NCI-H460 (cell line): ENCODE data around the gene MAMSTR. TPM values are rescaled to one million over a fixed set of nuclear protein-coding genes. Genes with fewer than 3 reads are reported as not detected.
"Not testable (repeated sequence)": the region's sequence is repeated elsewhere in the genome, so short reads cannot be mapped to it uniquely, and the experiment has no call there.

Experiments
- DNase-seq: peaks from one replicate; pipeline ENCODE4 v3.0.0-alpha.2; 2016; ENCODE audit warnings: low read depth; ENCODE audit errors: extremely low read depth
- polyA plus RNA-seq: library from polyadenylated mRNA; depleted of rRNA; stranded (reverse); fragments of >200 nt; gene quantifications from 2 replicates; pipeline ENCODE4 v1.2.3, GENCODE V29; 2014; cell fraction: nucleus; rRNA removed
- total RNA-seq: library from RNA; depleted of rRNA; stranded (reverse); fragments of >200 nt; shearing (Covaris generic); gene quantifications from 2 replicates; pipeline ENCODE4 v1.2.3, GENCODE V29; 2014; rRNA removed

The MAMSTR gene
- 0.32 and 0.43 TPM in 2 replicates for total RNA-seq
- polyA plus RNA-seq, result 0.67 and 1.7 TPM in 2 replicates

- DNase-seq, result no peak
These were observed at the start of gene MAMSTR for GRCh38 chr19:48719263-48720171. Gene MAMSTR (minus strand): TSS chr19:48719725. CDS start chr19:48719031, 694 bp downstream.

DNA sequence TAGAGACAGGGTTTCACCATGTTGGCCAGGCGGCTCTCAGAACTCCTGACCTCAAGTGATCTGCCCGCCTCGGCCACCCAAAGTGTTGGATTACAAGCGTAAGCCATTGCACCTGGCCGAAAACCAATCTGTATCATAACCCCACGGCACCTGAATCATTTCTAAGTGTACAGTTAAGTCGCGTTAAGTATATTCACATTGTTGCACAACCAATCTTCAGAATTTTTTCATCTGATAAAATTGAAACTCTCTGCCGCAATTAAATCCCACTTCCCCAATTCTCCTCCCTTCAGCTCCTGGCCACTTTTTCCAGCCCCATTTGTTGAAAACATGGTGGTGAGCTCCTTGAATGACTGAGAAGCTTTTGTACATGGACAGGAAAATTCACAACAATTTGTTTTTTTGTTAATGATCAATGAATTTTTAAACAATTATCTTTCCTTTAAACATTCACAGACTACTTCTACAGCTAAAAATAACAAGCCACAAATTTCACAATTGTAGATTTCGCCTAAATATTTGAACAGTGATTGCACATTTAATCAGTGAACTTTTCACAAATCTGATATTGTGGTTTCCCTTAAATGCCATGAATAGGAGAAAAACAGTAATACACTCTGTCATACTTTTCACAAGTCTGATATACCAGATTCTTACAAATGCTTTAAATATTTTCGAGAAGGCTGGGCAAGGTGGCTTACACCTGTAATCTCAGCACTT, 49.6 kb upstream of the MAMSTR start:
- DNase-seq, result no peak

GRCh38 chr19:48768171-48768753, 48.7 kb upstream of the MAMSTR start:
- DNase-seq, result not testable (repeated sequence)

- not testable (repeated sequence) for DNase-seq
These were observed 46.3 kb upstream of the MAMSTR start for GRCh38 chr19:48765816-48766215.

DNA sequence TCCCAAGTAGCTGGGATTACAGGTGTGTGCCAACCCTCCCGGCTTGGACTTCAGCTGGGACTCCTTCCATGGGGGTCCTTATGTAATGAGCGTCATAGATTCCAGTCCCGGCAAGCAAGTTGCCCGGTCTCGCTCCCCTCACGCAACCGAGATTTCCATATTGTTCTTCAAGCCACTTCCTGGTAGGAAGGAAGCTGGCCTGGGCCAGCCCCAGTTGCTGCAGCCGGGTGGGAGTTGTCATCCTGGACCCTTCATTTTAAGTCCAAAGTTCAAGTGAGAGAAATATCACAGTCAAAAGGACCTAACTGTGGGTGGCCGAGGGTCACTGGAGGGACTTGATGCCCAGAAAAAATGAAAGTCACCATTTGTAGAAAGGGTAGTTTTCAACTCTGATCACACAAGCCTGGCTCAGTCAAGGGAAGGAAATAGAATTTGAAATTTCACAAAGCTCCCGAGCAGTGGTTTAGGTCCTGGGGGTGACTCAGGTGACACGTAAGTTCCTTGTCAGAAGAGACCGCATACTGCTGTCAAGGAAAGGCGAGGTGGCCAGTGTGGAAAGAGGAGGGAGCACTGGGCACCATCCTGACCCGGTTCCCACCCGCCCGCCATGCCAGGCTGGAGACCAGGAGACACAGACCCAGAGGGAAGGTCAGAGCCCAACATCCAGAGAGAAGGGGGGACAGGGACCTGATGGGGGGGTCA, 41.1 kb upstream of the MAMSTR start:
- no peak for DNase-seq

GRCh38 chr19:48757741-48758144, 38.2 kb upstream of the MAMSTR start:
- no peak for DNase-seq

DNA sequence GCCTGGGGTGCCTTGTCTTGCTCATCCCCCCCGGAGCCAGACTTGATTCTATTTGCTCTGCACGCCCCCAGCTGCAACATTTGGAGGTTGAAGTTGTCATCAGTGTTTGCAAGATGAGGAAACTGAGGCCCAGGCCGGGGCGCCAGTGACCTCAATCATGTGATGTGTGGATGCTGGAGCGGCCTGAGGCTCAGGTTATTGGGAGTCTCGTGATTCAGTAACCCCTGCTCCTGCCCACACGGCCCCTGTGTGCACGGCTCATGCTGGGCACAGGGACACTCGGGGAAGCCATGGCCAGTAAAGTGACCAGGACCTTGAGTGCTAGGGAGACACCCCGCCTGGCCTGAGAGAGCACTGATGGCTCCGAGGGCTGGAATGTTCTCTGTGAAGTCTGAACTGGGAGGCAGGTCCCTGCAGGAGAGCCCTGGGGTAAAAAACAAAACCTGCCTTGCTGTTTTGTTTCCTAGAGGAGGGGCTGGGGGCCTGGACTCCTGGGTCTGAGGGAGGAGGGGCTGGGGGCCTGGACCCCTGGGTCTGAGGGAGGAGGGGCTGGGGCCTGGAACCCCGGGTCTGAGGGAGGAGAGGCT, 37.7 kb upstream of the MAMSTR start:
- DNase-seq, result no peak

DNA sequence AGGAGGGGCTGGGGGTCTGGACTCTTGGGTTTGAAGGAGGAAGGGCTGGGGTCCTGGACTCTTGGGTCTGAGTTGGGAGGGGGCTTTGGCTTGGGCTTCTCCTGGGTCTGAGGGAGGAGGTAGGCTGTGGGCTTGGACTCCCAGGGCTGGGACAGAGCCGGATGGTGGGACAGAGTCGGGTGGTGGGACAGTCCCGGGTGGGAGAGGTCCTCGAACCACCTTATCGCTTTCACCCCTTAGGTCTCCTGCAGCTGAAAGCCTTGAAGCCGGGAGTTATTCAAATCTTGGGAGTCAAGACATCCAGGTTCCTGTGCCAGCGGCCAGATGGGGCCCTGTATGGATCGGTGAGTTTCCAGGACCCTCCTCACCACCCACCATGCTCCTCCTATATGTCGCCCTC, 37.2 kb upstream of the MAMSTR start:
- DNase-seq, result no peak

DNA sequence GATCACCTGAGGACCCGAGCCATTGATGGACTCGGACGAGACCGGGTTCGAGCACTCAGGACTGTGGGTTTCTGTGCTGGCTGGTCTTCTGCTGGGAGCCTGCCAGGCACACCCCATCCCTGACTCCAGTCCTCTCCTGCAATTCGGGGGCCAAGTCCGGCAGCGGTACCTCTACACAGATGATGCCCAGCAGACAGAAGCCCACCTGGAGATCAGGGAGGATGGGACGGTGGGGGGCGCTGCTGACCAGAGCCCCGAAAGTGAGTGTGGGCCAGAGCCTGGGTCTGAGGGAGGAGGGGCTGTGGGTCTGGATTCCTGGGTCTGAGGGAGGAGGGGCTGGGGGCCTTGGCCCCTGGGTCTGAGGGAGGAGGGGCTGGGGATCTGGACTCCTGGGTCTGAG, 36.7 kb upstream of the MAMSTR start:
- DNase-seq, result no peak

DNA sequence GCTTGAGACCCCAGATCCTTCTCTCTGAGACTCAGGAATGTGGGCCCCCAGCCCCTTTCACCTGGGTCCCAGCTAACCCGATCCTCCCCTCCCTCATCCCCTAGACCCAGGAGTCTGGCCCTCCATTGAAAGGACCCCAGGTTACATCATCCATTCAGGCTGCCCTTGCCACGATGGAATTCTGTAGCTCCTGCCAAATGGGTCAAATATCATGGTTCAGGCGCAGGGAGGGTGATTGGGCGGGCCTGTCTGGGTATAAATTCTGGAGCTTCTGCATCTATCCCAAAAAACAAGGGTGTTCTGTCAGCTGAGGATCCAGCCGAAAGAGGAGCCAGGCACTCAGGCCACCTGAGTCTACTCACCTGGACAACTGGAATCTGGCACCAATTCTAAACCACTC, 36.3 kb upstream of the MAMSTR start:
- no peak for DNase-seq

DNA sequence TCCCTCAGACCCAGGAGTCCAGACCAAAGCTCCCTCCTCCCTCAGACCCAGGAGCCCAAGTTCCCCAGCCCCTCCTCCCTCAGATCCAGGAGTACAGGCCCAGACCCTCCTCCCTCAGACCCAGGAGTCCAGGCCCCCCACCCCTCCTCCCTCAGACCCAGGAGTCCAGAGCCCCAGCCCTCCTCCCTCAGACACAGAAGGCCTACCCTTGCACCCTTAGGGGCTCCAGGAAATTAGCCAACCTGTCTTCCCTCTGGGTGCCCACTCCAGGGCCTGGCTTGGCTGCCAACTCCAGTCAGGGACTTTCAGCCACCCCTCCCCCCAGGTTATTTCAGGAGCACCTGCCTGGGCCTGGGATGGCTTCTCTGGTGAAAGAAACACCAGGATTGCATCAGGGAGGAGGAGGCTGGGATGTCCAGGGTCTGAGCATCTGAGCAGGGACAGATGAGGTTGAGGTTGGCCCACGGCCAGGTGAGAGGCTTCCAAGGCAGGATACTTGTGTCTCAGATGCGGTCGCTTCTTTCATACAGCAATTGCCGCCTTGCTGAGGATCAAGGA, 35.6 kb upstream of the MAMSTR start, which contains the start of gene FGF21:
Gene FGF21, plus strand, starts transcription at position 441 of the 558 bp plus-strand sequence. CDS start 713 bp downstream, outside the sequence.
- no peak for DNase-seq

GRCh38 chr19:48752496-48753365, 33.2 kb upstream of the MAMSTR start, which contains the start of gene FUT1:
Gene FUT1 (minus strand): TSS chr19:48752641. CDS start chr19:48751281, 1,360 bp downstream.
- no peak for DNase-seq

- no peak for DNase-seq
These were observed 32.4 kb upstream of the MAMSTR start for GRCh38 chr19:48751845-48752495.

- no peak for DNase-seq
These were observed 31.4 kb upstream of the MAMSTR start for GRCh38 chr19:48750771-48751504.

DNA sequence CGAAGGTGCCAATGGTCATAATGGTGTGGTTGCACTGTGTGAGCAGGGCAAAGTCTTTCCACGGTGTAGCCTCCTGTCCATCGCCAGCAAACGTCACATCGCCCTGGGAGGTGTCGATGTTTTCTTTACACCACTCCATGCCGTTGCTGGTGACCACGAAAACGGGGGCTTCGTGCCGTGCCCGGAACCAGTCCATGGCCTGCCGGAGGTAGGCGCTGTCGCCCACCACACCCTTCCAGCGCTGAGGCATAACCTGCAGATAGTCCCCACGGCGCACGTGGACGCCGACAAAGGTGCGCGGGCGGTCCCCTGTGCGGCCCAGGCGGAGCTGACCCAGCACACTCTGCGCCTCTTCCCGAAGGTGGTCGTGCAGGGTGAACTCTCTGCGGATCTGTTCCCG, 30.8 kb upstream of the MAMSTR start:
- DNase-seq, result no peak

DNA sequence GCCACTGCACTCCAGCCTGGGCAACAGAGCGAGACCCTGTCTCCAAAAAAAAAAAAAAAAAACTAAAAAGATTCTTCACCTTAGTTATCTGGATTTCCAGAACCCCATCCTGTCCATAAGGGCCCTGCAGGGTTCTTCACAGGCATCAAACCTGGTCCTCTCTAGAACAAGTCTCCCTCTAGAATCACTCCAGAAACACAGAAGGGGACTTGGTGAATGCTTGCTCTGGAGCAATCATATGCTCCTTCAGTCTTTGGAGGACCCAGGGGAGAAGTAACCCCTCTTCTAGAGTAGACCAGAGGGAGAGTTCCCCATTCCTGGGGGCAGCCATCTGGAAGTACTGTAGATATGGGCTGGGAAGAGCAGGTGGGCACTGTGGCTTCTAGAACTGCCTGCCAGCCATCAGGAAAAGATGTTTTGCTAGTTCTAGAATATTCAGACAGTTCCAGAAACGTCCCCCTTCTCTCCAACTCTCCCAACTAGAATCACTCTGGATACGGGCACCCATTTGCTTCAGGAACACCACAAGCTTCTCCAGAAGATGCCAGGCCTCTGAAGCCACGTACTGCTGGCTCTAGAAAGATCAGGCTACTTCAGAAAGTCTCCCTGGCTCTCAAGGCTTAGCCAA, 30.2 kb upstream of the MAMSTR start:
- no peak for DNase-seq
